HG02884 (cell line): ENCODE results near the gene KRTAP4-12.
"Not testable (repeated sequence)": the region's sequence is repeated elsewhere in the genome, so short reads cannot be mapped to it uniquely, and the experiment has no call there.

ENCODE experiments used
- ATAC-seq: cut with Tn5 transposase; IDR thresholded peaks from one replicate; pipeline ENCODE4 v1.9.1; 2021; ENCODE audit warnings: mild to moderate bottlenecking, moderate library complexity; ENCODE audit not compliant: unreplicated experiment

KRTAP4-12 gene

GRCh38 chr17:41127371-41127770 lies 3.4 kb upstream of the KRTAP4-12 start:
- no peak for ATAC-seq

- no peak for ATAC-seq
Measured at GRCh38 chr17:41126412-41126811, 2.4 kb upstream of the KRTAP4-12 start.

DNA sequence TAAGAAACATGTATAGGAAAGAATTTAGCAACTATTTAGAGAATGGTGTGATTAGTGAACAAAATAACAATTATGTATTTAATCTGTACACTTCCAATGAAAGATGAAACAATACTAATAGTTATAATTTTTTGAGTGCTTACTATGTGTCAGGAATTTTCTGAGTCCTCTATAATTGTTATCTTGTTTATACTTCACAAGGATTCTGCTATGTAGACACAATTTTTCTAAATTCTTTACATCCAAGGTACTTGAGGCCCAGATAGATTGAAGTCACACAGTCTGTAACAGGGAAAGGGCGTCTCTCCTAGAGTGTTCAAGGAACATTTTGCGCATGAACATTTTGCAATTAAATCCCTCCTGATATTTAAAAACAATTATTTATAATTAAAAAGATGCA lies 1.1 kb upstream of the KRTAP4-12 start:
- no peak for ATAC-seq

DNA sequence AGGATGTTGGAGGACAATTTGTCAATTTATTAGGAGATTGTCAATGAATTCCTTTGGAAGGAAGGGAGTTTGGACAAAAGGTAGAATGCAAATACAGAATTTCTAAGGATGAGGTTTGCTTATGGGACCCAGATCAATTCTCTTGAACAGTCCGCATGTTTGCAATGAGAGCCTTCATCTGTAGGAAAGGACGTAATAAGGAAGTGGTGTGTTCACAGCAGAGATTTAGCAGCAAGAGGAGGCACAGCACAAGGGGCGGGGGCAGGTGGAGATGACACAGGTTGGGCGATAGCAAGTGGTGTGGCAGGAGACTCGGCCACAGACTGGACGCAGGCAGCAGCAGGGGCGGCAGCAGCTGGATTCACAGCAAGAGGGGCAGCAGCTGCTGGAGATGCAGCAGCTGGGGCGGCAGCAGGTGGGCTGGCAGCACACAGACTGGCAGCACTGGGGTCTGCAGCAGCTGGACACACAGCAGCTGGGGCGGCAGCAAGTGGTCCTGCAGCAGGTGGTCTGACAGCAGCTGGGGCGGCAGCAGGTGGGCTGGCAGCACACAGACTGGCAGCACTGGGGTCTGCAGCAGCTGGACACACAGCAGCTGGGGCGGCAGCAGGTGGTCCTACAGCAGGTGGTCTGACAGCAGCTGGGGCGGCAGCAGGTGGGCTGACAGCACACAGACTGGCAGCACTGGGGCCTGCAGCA lies 541 bp downstream of the KRTAP4-12 start:
- ATAC-seq: not testable (repeated sequence)

DNA sequence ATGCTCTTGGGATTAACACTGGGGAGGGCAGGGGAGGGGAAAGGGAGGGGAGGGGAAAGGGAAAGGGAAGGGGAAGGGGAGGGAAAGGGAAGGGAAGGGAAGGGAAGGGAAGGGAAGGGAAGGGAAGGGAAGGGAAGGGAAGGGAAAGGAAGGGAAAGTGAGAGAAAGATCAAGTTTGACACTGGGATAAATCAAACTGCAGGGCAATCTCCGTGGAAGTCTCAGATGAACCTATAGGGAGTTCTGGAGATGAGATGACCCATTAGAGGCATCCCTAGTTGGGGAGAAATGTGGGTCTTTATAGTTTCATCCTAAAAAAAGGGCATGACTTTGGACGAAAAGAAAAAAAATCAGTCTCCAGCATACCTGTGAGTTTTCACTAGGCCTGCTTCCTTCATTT lies 2.2 kb downstream of the KRTAP4-12 start:
- ATAC-seq: no peak

- ATAC-seq: not testable (repeated sequence)
Measured at GRCh38 chr17:41119696-41120690, 4.0 kb downstream of the KRTAP4-12 start.

GRCh38 chr17:41118721-41119120 lies 5.3 kb downstream of the KRTAP4-12 start:
- no peak for ATAC-seq

DNA sequence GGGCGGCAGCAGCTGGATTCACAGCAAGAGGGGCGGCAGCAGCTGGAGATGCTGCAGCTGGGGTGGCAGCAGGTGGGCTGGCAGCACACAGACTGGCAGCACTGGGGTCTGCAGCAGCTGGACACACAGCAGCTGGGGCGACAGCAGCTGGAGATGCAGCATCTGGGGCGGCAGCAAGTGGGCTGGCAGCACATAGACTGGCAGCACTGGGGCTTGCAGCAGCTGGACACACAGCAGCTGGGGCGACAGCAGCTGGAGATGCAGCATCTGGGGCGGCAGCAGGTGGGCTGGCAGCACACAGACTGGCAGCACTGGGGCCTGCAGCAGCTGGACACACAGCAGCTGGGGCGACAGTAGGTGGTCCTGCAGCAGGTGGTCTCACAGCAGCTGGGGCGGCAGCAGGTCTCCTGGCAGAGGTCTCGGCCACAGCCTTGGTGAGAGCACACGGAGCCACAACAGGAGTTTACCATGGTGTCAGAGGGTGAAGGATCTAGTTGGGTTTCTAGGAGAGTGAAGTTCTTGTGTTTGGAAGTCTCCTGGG lies 6.1 kb downstream of the KRTAP4-12 start, which contains the start of gene KRTAP4-11:
Gene KRTAP4-11 (minus strand): TSS at position 528 of the 541 bp plus-strand sequence. CDS start 58 bp downstream, at position 470.
- not testable (repeated sequence) for ATAC-seq

DNA sequence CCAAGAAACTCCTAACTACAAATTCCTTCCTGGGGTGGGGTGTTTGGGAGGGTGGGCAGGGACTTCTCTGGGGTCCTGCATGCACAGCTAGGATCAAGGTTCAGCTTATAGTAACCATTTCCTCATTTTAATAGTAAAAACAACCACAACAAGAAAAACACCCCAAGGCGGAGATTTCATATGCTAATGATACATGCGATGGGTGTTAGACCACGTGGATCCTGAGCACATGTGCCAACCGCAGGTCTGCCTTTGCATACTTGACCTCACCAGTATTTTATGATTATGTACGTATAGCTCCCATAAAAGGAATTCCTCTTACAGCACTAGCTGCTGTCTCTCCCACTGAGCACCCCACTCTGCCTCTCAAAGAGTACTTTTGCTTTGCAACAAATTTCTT lies 7.7 kb downstream of the KRTAP4-12 start:
- no peak for ATAC-seq

DNA sequence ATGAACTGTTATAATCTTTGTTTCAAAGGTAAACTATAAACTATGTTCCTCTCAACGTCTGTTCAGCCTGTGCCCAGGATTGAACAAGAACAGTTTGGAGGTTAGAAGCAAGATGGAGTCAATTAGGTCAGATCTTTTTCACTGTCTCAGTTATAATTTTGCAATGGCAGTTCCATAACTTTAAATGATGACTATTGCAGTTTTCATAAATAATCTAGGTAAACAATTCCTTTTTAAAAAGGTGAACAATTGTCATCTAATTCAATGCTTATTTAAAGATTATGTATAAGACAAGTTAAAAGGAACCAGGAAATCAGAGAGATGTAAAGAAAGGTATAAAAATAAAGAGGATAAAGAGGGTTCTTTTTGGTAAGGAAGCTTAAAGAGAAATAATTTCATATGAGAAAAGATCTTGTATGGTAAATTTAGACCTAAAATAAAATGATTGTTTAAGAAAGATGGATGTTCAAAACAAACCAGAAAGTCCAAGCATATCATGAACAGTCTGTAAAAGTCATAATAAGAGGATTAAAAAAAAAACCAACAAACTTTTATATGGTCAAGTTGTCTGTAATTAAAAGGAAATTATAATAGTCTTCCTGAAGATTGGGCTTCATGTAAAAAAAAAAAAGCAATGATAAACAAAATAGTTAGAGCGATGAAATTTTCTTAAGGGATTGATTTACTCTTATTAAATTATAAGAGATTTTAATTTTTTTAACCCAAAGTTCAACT lies 12.7 kb downstream of the KRTAP4-12 start:
- no peak for ATAC-seq

DNA sequence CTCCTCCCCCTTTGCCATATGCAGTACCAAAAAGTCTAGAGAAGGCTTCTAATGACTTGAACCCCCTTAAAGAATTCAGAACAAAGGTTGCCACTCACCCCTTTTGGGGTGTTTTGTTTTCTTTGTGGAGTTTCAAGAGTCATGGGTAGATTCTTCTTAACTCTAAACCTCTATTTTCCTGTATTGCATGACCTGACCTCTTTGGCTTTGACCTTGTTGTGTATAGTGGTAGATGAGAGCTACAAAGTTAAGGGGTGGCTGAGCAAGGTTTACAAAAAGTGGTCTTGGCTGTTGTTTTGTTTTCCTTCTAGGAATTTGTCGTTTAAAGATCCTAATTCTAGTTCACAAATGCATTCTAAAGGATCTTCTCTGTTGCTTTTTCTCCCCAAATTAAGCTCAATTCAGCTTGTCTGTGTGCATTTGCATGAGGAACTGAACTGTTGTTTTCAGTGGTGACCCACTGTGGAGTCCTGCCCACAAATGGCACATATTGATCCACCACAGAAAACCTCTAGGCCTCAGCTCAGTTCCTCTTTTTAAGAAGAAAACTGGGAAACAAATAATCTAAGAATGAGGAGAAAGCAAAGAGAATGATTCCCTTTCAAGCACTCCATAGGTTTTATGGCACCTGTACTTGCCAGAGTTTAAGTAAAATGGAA lies 15.1 kb downstream of the KRTAP4-12 start:
- not testable (repeated sequence) for ATAC-seq

DNA sequence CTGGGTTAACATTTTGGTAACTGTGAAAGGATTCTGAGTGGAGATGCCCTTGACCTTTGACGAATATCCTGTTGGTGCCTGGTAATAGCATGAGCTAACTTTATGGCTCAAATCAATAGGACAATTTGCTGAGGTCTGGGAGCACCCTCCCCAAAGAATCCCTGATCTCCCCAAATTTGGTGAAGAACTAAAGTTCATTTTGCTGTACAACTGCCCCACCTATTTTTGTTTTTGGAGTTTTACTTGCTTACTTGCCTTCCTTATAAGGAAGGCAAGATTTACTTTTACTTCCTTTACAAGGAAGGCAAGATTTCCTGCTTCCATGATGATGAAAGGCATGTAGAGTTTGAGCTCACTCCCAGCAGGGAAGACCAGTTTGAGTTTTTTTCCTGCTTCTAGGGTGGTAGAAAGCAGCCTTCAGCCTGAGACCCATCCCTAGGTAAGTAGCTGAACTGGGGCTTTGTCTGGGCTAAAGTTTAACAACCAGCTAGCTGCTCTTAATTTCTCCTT lies 16.0 kb downstream of the KRTAP4-12 start:
- ATAC-seq: no peak

DNA sequence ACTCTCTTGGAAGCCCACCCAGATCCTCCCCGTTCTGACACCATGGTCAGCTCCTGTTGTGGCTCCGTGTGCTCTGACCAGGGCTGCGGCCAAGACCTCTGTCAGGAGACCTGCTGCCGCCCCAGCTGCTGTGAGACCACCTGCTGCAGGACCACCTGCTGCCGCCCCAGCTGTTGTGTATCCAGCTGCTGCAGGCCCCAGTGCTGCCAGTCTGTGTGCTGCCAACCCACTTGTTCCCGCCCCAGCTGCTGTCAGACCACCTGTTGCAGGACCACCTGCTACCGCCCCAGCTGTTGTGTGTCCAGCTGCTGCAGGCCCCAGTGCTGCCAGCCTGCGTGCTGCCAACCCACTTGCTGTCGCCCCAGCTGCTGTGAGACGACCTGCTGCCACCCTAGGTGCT lies 18.6 kb downstream of the KRTAP4-12 start, which contains the start of gene KRTAP4-9:
Gene KRTAP4-9 (plus strand): TSS at position 43 of the 400 bp plus-strand sequence. CDS start 0 bp downstream, at position 43.
- not testable (repeated sequence) for ATAC-seq

GRCh38 chr17:41104386-41105038 lies 19.5 kb downstream of the KRTAP4-12 start:
- ATAC-seq: not testable (repeated sequence)

GRCh38 chr17:41103896-41104295 lies 20.1 kb downstream of the KRTAP4-12 start:
- no peak for ATAC-seq

GRCh38 chr17:41101586-41102259 lies 22.3 kb downstream of the KRTAP4-12 start, which contains the start of gene KRTAP4-16:
TSS of gene KRTAP4-16 (minus strand) at chr17:41102209. CDS start at chr17:41102209, 0 bp downstream.
- no peak for ATAC-seq

GRCh38 chr17:41099682-41100480 lies 24.1 kb downstream of the KRTAP4-12 start:
- ATAC-seq: not testable (repeated sequence)

GRCh38 chr17:41098481-41098880 lies 25.5 kb downstream of the KRTAP4-12 start:
- ATAC-seq: no peak
